GM12874 (cell line): ENCODE measurements around the gene MYL10.

Source experiments
- TF ChIP-seq, protein P1 (sequence below): IDR thresholded peaks from 2 replicates; pipeline ENCODE4 v1.5.1; 2011; ENCODE audit warnings: low read depth, mild to moderate bottlenecking, control low read depth, low read length, moderate library complexity; ENCODE audit not compliant: insufficient read depth

MYL10 gene

DNA sequence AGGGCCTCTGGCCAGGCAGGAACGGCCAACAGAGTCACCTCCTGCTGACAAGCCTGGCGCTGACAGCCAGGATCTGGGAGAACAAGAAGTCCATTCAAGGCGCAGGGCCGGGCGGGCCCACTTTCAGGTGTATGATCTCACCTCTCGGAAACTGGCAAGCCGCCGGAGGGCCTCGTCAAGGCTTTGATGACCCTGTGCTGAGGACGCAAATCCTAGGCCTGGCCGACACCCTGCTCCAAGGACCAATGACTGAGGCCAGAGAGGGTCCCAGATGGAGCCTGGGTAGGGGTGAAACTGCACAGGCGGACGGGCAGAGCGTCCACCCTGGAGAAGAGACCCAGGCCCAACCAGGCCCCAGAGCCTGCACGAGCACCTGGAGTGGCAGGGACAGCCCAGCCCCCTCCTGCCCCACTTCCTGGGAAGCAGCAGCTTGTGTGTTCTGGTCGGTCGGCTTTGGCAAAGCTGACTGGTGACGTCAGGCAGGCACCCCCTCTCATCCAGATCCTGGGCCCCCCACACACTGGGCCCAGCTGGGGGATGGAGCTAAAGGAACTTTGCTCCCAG lies 30.6 kb downstream of the MYL10 start:
- TF ChIP-seq, protein P1, sequence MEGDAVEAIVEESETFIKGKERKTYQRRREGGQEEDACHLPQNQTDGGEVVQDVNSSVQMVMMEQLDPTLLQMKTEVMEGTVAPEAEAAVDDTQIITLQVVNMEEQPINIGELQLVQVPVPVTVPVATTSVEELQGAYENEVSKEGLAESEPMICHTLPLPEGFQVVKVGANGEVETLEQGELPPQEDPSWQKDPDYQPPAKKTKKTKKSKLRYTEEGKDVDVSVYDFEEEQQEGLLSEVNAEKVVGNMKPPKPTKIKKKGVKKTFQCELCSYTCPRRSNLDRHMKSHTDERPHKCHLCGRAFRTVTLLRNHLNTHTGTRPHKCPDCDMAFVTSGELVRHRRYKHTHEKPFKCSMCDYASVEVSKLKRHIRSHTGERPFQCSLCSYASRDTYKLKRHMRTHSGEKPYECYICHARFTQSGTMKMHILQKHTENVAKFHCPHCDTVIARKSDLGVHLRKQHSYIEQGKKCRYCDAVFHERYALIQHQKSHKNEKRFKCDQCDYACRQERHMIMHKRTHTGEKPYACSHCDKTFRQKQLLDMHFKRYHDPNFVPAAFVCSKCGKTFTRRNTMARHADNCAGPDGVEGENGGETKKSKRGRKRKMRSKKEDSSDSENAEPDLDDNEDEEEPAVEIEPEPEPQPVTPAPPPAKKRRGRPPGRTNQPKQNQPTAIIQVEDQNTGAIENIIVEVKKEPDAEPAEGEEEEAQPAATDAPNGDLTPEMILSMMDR: no peak

GRCh38 chr7:101597941-101598340 lies 31.2 kb downstream of the MYL10 start:
- TF ChIP-seq, protein P1: no peak

GRCh38 chr7:101596898-101597297 lies 32.2 kb downstream of the MYL10 start:
- TF ChIP-seq, protein P1: no peak

- TF ChIP-seq, protein P1: no peak
Observed at GRCh38 chr7:101595766-101596537, 33.1 kb downstream of the MYL10 start.

DNA sequence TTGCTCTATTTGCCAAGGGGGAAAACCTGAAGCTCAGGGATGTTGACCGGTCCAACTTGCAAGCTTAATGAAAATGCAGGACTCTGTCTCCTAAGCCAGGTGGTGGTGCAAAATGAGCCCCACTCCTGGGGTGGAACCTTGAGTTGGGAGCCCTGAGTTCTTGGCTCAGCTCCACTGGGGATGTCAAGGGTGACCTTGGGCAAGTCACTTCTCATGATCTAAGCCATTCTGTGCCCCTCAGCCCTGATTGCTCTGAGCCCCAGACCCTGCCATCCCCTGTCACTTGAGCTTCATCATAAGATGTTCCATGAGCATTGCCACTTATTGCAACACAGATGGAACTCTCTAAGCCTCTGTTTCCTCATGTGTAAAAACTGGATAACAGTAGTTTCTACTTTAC lies 33.9 kb downstream of the MYL10 start:
- TF ChIP-seq, protein P1: no peak

DNA sequence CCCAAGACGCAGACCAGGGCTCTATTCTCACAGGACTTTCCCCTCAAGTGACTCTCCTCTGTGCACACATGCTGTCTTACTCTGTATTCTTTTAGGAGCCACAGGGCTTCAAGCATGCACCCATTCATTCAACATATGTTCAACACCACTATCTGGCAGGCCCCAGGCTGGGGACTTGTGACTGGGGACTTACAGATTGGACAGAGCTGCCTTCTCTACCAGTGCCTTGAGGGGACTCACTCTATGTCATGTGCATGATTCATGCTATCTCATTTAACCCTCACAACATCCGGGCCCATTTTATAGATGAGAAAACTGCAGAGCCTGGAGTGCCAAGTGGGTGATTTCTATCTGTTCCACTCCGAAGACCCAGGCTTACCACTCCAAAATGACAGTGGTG lies 34.3 kb downstream of the MYL10 start:
- TF ChIP-seq, protein P1: no peak

GRCh38 chr7:101593556-101593955 lies 35.5 kb downstream of the MYL10 start:
- TF ChIP-seq, protein P1: no peak
